HepG2 (cell line): Measurements from ENCODE around the gene CRYGS. TPM values are rescaled to one million over a fixed set of nuclear protein-coding genes. Genes with fewer than 3 reads are reported as not detected.

Experiments
- AKAP8 ChIP-seq: sonication (generic); formaldehyde crosslinking; IDR thresholded peaks from 2 replicates; pipeline ENCODE4 v1.5.1; 2020; ENCODE audit warnings: mild to moderate bottlenecking, missing genetic modification reagents
- ETV5 ChIP-seq: IDR thresholded peaks from 2 replicates; pipeline ENCODE4 v1.6.1; 2018; ENCODE audit warnings: missing biosample characterization, missing genetic modification reagents, inconsistent platforms, borderline replicate concordance
- FOXC1 ChIP-seq: sonication (generic); formaldehyde crosslinking; IDR thresholded peaks from 2 replicates; pipeline ENCODE4 v1.8.0; 2022; ENCODE audit warnings: mild to moderate bottlenecking, missing genetic modification reagents, borderline replicate concordance
- HNF4A ChIP-seq: sonication (generic); formaldehyde crosslinking; IDR thresholded peaks from 2 replicates; pipeline ENCODE4 v1.4.0; 2020; ENCODE audit warnings: missing genetic modification reagents
- KDM2A ChIP-seq: sonication (generic); formaldehyde crosslinking; IDR thresholded peaks from 2 replicates; pipeline ENCODE4 v1.4.0; 2020; ENCODE audit warnings: low read depth, missing genetic modification reagents, borderline replicate concordance
- LCORL ChIP-seq, 2 experiments: fragments of 450-650 bp in 1 of 2; sonication (generic) in 1 of 2; formaldehyde crosslinking in 1 of 2; IDR thresholded peaks; 2 replicates each; pipeline versions ENCODE4 v1.5.0 to v1.6.1; 2017 to 2020; ENCODE audit warnings: antibody characterized with exemption in 1 of 2, missing genetic modification reagents in 1 of 2
- MEIS2 ChIP-seq: sonication (generic); formaldehyde crosslinking; IDR thresholded peaks from 2 replicates; pipeline ENCODE4 v1.9.0; 2021; ENCODE audit warnings: mild to moderate bottlenecking, missing genetic modification reagents
- MTF2 ChIP-seq: sonication (generic); formaldehyde crosslinking; IDR thresholded peaks from 2 replicates; pipeline ENCODE4 v1.5.0; 2020; ENCODE audit warnings: missing genetic modification reagents, borderline replicate concordance
- RBFOX2 ChIP-seq: fragments of 200-400 bp; formaldehyde crosslinking; IDR thresholded peaks from 2 replicates; pipeline ENCODE4 v1.6.1; 2017; ENCODE audit warnings: low read depth, mild to moderate bottlenecking, low read length
- RBM39 ChIP-seq: fragments of 200-400 bp; formaldehyde crosslinking; IDR thresholded peaks from one replicate; pipeline ENCODE4 v1.6.1; 2018; ENCODE audit warnings: antibody characterized with exemption, mild to moderate bottlenecking, low read depth, low read length; ENCODE audit not compliant: poor library complexity, severe bottlenecking
- SKIL ChIP-seq: sonication (generic); formaldehyde crosslinking; IDR thresholded peaks from 2 replicates; pipeline ENCODE4 v1.8.0; 2022; ENCODE audit warnings: missing genetic modification reagents, mild to moderate bottlenecking, moderate library complexity, borderline replicate concordance
- SP1 ChIP-seq, 2 experiments: fragments of 450-650 bp in 1 of 2; sonication (generic) in 1 of 2; formaldehyde crosslinking in 1 of 2; IDR thresholded peaks; 2 replicates each; pipeline versions ENCODE4 v1.4.0 to v1.6.1; 2016 to 2020; ENCODE audit warnings: missing genetic modification reagents in 1 of 2
- SP140L ChIP-seq: sonication (generic); formaldehyde crosslinking; IDR thresholded peaks from 2 replicates; pipeline ENCODE4 v1.4.0; 2020; ENCODE audit warnings: missing genetic modification reagents, borderline replicate concordance
- TMF1 ChIP-seq: sonication (generic); formaldehyde crosslinking; IDR thresholded peaks from 2 replicates; pipeline ENCODE4 v1.8.1; 2022; ENCODE audit warnings: low read depth, missing genetic modification reagents
- ZBTB25 ChIP-seq: IDR thresholded peaks from 2 replicates; pipeline ENCODE4 v1.6.1; 2018; ENCODE audit warnings: missing genetic modification reagents
- ZBTB7A ChIP-seq: sonication (generic); formaldehyde crosslinking; IDR thresholded peaks from 2 replicates; pipeline ENCODE4 v1.8.0; 2022; ENCODE audit warnings: mild to moderate bottlenecking, missing genetic modification reagents
- ZMYM3 ChIP-seq: sonication (generic); formaldehyde crosslinking; IDR thresholded peaks from 2 replicates; pipeline ENCODE4 v1.5.1; 2020; ENCODE audit warnings: mild to moderate bottlenecking, missing genetic modification reagents
- ZNF564 ChIP-seq: sonication (generic); formaldehyde crosslinking; IDR thresholded peaks from 2 replicates; pipeline ENCODE4 v1.8.1; 2023; ENCODE audit warnings: mild to moderate bottlenecking, missing genetic modification reagents
- ZNF576 ChIP-seq: sonication (generic); formaldehyde crosslinking; IDR thresholded peaks from 2 replicates; pipeline ENCODE4 v1.4.0; 2020; ENCODE audit warnings: mild to moderate bottlenecking, missing genetic modification reagents
- ZNF678 ChIP-seq: sonication (generic); formaldehyde crosslinking; IDR thresholded peaks from 2 replicates; pipeline ENCODE4 v1.4.0; 2020; ENCODE audit warnings: mild to moderate bottlenecking, missing genetic modification reagents
- ZNF782 ChIP-seq: sonication (generic); formaldehyde crosslinking; IDR thresholded peaks from 2 replicates; pipeline ENCODE4 v1.4.0; 2020; ENCODE audit warnings: missing genetic modification reagents, mild to moderate bottlenecking, borderline replicate concordance
- ZSCAN29 ChIP-seq: sonication (generic); formaldehyde crosslinking; conservative IDR thresholded peaks from 2 replicates; pipeline ENCODE4 v1.4.0; 2020; ENCODE audit warnings: mild to moderate bottlenecking, missing genetic modification reagents
- polyA plus RNA-seq, 8 experiments: library from polyadenylated mRNA; depleted of rRNA in 3 of 8; stranded (reverse) in 7 of 8; unstranded in 1 of 8; fragments of >200 nt; fragmentation: Illumina TruSeq in 4 of 8; extraction: Trizol in 4 of 8; gene quantifications; 2 replicates each; pipeline versions ENCODE4 v1.2.1 to v1.2.3, GENCODE V29; 2011 to 2016; ENCODE audit warnings: low read depth in 4 of 8, missing spikeins in 1 of 8, mixed read lengths in 1 of 8; ENCODE audit not compliant: insufficient read depth in 1 of 8
- total RNA-seq, 5 experiments: library from RNA; depleted of rRNA; stranded (reverse); fragments of >200 nt; fragmentation: Illumina TruSeq; extraction: Trizol; gene quantifications; 2 replicates each; pipeline ENCODE4 v1.2.3, GENCODE V29; 2016; ENCODE audit warnings: low read depth in 1 of 5
- TF ChIP-seq, protein P1 (sequence below): sonication (generic); formaldehyde crosslinking; IDR thresholded peaks from 2 replicates; pipeline ENCODE4 v1.4.0; 2020; ENCODE audit warnings: missing genetic modification reagents, borderline replicate concordance

The CRYGS gene
- total and polyA plus RNA-seq, 2 of the 13 experiments (the other 11 are each of a cell fraction or from before 2014, with no cell fraction given): 2.1 to 6.7 TPM

DNA sequence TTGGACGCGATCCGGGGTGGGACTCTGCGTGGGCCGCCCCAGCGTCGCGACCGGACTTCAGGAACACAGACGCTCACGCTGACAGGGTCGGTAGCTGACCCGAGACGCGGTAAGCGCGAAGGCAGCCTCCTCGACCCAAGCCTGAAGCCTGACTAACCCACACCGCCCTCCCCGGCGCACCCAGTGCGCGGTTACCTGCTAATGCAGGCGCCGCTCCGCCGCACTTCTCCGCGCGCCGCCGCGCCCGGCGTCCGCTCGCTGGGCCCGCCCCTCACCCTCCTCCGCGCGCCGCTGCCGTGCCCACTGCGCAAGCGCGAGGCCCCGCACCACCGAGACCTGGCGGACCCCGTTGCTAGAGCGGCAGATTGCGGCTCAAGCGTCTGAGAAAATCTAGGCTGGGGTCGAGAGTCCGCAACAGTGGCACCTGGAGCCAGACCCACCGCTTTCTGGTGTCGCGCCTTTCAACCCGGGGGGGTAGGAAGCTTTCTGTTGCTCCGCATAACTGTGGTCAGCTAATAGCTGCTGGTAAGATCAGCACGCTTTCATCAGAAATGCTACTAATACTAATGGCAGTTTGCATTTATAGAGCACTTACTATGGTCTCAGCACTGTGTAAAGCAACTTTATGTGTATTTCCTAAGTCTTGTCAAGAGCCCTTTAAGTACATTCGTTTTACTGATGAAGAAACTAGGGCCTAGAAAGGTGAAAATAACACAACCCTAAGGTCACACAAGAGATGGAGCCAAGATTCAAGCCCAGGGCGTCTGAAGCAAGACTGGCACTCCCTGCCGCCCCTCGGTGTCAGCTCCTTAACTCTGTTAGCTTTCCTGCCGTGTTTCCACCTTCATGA, 23.1 kb upstream of the CRYGS start, which contains the start of gene TBCCD1 (continued):
- TF ChIP-seq ETV5: peak; percentile 35; the same call in 1 of the 2 replicates
- TF ChIP-seq AKAP8 (CRISPR knock-in tag): peak; percentile 53; the same call in 1 of the 2 replicates
- peak; percentile 83; the same call in 1 of the 2 replicates for TF ChIP-seq FOXC1 (CRISPR knock-in tag)
- TF ChIP-seq ZNF782: peak; percentile 80; the same call in 1 of the 2 replicates
- peak; percentile 12 for TF ChIP-seq ZNF564 (CRISPR knock-in tag)
- TF ChIP-seq MTF2 (CRISPR knock-in tag): no peak
- peak; percentile 14; the same call in 1 of the 2 replicates for TF ChIP-seq ZMYM3 (CRISPR knock-in tag)
- TF ChIP-seq SP140L (CRISPR knock-in tag): 0 out of 2 replicates have a peak, but pooled peaks have one; percentile 50
- TF ChIP-seq SP1 (IDR thresholded peaks at IDR 0.05): no peak
- TF ChIP-seq SP1 (CRISPR knock-in tag; IDR thresholded peaks at IDR 0.05): peak; percentile 50; the same call in 1 of the 2 replicates
- TF ChIP-seq KDM2A (CRISPR knock-in tag): peak; percentile 74
- peak; percentile 58; the same call in 1 of the 2 replicates for TF ChIP-seq ZBTB7A (CRISPR knock-in tag)
- peak; percentile 73; the same call in 1 of the 2 replicates for TF ChIP-seq ZNF678 (CRISPR knock-in tag)
- TF ChIP-seq ZNF576 (CRISPR knock-in tag): no peak
- no peak for TF ChIP-seq LCORL (IDR thresholded peaks at IDR 0.05)
- peak; percentile 15; the same call in 1 of the 2 replicates for TF ChIP-seq LCORL (CRISPR knock-in tag; IDR thresholded peaks at IDR 0.05)
- TF ChIP-seq TMF1: peak; percentile 89
- peak; percentile 82 for TF ChIP-seq ZSCAN29 (CRISPR knock-in tag)
- TF ChIP-seq ZBTB25 (CRISPR knock-in tag): peak; percentile 66
- TF ChIP-seq, protein P1, sequence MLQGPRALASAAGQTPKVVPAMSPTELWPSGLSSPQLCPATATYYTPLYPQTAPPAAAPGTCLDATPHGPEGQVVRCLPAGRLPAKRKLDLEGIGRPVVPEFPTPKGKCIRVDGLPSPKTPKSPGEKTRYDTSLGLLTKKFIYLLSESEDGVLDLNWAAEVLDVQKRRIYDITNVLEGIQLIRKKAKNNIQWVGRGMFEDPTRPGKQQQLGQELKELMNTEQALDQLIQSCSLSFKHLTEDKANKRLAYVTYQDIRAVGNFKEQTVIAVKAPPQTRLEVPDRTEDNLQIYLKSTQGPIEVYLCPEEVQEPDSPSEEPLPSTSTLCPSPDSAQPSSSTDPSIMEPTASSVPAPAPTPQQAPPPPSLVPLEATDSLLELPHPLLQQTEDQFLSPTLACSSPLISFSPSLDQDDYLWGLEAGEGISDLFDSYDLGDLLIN (CRISPR knock-in tag): no peak
- TF ChIP-seq RBFOX2: peak; percentile 96
- peak; percentile 87 for TF ChIP-seq HNF4A
- no peak for TF ChIP-seq RBM39
- TF ChIP-seq SKIL (CRISPR knock-in tag): peak; percentile 14; the same call in 1 of the 2 replicates
- peak; percentile 53; the same call in 1 of the 2 replicates for TF ChIP-seq MEIS2 (CRISPR knock-in tag)
